Measurements from ENCODE around the gene SERPINB2. TPM values are rescaled to one million over a fixed set of nuclear protein-coding genes. Genes with fewer than 3 reads are reported as not detected.

SERPINB2 gene, protein sequence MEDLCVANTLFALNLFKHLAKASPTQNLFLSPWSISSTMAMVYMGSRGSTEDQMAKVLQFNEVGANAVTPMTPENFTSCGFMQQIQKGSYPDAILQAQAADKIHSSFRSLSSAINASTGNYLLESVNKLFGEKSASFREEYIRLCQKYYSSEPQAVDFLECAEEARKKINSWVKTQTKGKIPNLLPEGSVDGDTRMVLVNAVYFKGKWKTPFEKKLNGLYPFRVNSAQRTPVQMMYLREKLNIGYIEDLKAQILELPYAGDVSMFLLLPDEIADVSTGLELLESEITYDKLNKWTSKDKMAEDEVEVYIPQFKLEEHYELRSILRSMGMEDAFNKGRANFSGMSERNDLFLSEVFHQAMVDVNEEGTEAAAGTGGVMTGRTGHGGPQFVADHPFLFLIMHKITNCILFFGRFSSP
- total RNA-seq (2014; rRNA removed; shearing (Covaris generic)), result 24.2 and 26.6 TPM in 2 replicates

- DNase-seq (ENCODE audit: low read depth), result peak; percentile 70
These were observed at the start of gene SERPINB2 for GRCh38 chr18:63887424-63887823. Gene SERPINB2, plus strand, starts transcription at chr18:63887705. Its CDS starts 3,740 bp downstream, at chr18:63891445.

DNA sequence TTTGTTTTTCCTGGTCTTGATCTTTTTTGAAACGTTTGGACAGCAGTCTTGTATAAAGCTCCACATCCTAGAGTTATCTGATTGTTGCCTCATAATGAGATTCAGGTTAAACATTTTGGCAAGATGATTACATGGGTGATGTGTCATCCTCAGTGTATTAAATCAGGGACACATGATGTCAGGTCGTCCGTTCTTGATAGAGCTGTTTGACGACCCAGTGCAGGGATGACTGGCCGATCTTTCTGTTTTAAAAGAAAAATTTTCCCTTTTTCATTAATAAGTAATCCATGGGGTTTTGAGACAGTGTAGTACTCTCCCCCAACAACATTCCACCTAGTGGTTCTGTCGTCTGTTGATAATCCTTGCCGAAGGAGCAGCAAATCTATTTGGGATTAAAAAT, 44.5 kb upstream of the SERPINB2 start:
- no peak for DNase-seq (ENCODE audit: low read depth)

DNA sequence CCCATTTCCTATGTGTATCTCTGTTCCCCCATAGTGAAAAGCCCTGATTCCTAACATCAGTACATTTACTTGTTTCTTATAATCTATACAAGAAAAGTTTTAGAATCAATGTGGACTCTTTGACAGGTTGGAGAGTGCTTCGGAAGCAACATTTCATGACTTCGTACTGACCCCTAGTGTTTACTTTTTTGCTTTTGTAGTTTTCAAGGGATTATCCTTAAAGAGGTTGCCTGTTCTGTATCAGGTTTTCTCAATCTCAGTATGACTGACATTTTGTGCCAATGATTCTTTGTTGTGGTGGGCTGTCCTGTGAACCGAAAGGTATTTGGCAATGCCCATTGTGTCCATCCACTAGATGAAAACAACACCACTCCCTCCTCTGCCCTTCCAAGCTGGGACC, 43.3 kb upstream of the SERPINB2 start:
- DNase-seq (ENCODE audit: low read depth), result peak; percentile 64

DNA sequence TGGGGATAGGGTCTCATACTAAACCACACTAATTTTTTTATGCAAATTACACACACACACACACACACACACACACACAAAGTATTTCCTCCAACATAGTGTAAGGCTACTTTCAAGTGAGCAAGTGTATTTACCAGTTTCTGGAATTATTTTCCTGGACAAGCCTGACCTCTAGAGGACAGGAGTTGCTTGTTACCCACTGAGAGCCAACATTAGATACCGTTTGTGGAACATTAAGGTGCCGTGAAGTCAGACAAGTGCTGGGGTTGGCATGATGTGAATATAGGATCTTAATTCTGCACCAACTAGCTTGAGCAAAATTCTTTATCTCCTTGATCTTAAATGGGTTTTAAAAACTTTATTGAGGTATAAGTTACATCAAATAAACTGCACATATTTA, 39.3 kb upstream of the SERPINB2 start:
- DNase-seq (ENCODE audit: low read depth), result peak; percentile 76

- DNase-seq (ENCODE audit: low read depth), result peak; percentile 61
These were observed 37.5 kb upstream of the SERPINB2 start for GRCh38 chr18:63850020-63850419.

DNA sequence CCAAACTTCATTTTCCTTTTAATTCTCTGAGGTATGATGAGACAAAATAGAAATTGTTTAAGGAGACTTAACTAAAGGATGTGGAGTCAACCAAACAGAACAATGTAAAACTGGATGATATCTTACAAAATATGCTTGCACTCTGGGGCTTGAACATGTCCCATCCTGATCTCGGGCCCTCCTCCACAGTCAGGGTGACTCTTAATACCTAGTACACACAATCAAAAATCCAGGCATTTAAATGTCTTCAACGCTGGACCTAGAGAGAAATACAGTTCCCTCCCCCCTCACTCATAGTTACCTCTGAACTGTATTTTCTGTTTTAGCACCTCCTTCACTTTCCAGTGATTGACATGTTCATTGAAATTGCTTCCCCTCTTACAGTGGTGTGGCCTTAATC, 36.9 kb upstream of the SERPINB2 start:
- no peak for DNase-seq (ENCODE audit: low read depth)

DNA sequence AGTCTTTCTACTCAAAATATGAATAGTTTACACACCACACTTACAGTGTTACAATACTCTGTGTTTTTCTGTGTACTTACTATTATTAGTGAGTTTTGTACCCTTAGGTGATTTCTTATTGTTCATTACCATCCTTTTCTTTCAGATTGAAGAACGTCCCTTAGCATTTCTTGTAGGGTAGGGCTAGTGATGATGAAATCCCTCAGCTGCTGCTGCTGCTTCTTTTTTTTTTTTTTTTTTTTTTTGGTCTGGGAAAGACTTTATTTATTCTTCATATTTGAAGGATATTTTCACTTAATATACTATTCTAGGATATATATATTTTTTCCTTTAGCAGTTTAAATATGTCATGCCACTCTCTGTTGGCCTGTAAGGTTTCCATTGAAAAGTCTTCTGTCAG, 29.0 kb upstream of the SERPINB2 start:
- no peak for DNase-seq (ENCODE audit: low read depth)

GRCh38 chr18:63859781-63860475, 27.6 kb upstream of the SERPINB2 start:
- DNase-seq (ENCODE audit: low read depth), result no peak

DNA sequence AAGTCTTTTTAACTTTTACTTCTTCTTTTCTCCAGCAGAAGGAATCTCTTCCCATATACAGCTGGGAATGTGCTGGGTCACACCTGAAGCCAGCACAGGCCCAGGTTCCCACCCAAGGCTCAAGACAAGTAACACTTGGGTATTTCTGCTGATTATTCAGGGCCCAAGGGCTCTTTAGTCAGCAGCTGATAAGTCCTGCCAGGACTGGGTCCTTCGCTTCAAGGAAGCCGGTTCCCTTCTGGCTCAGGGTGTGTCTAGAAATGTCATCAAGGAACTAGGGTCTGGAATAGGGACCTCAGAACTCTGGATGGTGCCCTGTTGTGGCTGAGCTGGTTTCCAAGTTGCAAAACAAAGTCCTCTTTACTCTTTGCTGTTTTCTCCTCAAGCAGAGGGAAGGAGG, 27.0 kb upstream of the SERPINB2 start:
- no peak for DNase-seq (ENCODE audit: low read depth)

DNA sequence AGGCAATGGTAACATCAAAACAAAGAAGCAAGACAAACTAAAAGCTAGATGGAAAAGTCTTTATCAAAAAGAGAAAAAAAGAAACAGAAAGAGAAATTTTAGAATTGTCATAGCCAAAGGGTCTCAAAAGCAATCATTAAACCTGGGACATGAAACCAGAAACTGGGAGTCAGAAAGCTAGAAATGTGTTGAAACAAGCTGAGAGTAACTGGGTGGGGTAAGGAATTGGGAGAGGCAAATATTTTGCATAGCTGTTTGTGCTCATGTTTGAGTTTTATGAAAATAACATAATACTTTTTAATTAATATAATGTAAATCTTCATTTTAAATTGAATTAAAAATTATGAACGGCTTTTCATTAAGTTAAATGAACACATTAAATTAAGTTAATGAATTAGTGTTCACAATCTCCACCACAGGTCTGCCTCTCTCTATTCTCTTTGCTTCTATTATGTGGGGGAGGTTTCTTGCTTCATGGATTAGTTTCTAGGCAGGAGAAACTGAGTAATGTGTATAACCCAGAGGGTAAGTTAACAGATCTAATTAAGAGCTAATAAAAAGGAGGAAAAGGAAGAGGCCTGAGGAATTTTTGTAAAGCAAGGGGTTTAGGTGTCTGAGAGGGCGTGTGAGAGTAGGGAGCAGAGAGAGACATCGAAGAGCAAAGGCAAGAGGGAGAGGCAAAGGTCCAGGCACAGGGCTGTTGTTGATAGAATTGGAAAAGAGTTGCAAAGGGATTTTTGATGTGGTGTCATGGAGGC, 20.0 kb upstream of the SERPINB2 start:
- DNase-seq (ENCODE audit: low read depth), result no peak

DNA sequence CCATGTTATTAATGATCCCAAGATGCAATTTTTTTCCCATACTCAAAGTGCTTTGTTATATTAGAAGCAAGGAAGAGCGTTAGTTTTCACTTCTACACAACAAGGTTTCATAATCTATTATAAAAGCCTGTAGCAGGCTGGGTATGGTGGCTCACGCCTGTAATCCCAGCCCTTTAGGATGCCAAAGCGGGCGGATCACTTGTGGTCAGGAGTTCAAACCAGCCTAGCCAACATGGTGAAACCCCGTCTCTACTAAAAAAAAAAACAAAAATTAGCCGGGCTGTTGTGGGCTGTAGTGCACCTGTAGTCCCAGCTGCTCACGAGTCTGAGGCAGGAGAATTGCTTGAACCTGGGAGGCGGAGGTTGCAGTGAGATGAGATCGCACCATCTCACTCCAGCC, 19.0 kb upstream of the SERPINB2 start:
- no peak for DNase-seq (ENCODE audit: low read depth)

- peak; percentile 98 for DNase-seq (ENCODE audit: low read depth)
These were observed 18.1 kb upstream of the SERPINB2 start for GRCh38 chr18:63869374-63869773.

- peak; percentile 82 for DNase-seq (ENCODE audit: low read depth)
These were observed 17.7 kb upstream of the SERPINB2 start for GRCh38 chr18:63869851-63870250.

GRCh38 chr18:63871836-63872235, 15.7 kb upstream of the SERPINB2 start:
- DNase-seq (ENCODE audit: low read depth), result no peak

DNA sequence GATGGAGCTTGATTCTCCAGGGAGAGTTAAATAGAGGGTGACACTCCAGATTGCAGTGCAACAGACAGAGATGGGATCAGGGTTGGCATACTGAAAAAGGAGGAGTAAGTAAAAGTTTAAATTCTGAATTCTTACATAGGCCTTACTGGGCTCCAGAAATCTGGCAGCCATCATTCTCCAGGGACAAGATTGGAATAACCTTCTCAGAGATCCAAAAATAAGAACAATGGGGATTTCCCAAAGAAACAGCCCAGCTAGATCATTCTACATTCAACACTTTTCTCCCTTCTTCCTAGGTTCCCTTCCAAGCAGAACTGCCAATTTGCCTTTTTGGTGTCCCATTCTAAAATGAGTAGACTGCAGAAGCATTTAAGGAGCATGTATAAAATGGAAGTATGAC, 14.9 kb upstream of the SERPINB2 start:
- no peak for DNase-seq (ENCODE audit: low read depth)

GRCh38 chr18:63878343-63878742, 9.2 kb upstream of the SERPINB2 start:
- peak; percentile 57 for DNase-seq (ENCODE audit: low read depth)

DNA sequence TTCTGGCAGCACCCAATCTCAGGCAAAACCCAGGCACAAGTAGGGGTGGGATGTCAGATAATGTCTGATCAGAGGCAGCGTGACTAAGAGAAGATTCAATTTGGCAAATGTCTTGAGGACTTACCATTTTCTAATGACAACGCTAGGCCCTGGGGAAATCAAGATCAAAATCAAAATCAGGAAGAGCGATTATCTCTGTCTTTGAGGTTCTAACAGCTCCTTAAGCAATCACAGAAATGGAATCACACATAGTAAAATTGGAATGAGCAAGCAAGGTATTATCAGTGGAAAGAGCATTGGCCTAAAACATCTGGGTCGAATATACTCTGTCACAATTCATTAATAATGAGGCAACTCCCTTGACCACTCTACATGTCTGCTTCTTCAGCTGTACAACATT, 8.6 kb upstream of the SERPINB2 start:
- DNase-seq (ENCODE audit: low read depth), result no peak

GRCh38 chr18:63879709-63880108, 7.8 kb upstream of the SERPINB2 start:
- peak; percentile 82 for DNase-seq (ENCODE audit: low read depth)

GRCh38 chr18:63881851-63882250, 5.7 kb upstream of the SERPINB2 start:
- peak; percentile 55 for DNase-seq (ENCODE audit: low read depth)

DNA sequence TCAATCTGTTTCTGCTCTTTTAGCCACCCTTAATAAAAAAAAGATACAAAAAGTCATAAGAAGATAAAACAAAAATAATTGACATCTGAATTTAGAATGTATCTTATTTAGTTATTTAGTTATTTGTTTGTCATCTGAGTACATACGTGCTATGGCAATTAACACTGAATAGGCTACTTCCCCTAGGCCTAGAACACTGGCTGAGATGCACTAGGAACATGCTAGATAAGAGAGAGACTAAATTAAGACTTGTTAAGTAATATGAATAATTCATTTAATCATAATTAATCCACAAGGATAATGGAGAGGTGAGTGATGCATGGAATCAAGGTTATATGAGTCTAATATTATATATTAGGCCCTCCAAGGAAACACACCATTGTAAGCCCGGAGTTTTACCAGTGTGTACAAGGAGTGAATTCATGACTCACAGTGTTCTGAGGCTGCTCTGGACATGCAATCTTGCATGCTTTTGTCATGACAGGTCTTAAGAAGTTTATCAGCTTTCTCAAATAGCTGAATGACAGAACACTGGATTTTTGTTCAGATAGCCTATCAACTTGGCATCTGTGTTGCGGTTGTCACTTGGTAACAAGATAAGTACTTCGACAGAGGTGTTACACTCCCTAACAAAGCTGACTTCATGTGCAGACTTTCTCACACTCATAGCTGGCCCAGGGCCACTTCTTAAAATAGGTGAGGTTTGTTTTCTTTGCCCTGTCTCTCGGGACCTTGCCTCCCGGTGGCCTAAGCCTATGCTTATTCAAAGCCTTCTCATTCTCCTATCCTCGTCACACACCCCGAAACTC, 5.0 kb upstream of the SERPINB2 start:
- DNase-seq (ENCODE audit: low read depth), result peak; percentile 100

- DNase-seq (ENCODE audit: low read depth), result peak; percentile 30
These were observed 3.9 kb upstream of the SERPINB2 start for GRCh38 chr18:63883617-63884016.
